HepG2 (cell line): ENCODE measurements around the gene MEX3B. TPM values are rescaled to one million over a fixed set of nuclear protein-coding genes. Genes with fewer than 3 reads are reported as not detected.

Experiments
- ATAC-seq: fragments of 200-7000 bp; cut with Tn5 transposase; 3 replicates; pipeline ENCODE4 v1.9.1; 2020; ENCODE audit warnings: mild to moderate bottlenecking, moderate library complexity
- BruUV-seq: library from RNA; stranded (reverse); fragments of 400-500 nt; replicated peaks from 2 replicates; lab custom pipeline; 2021; lab: Mats Ljungman, UMichigan
- CTCF ChIA-PET: fragments of 300-600 bp; formaldehyde crosslinking; extraction: SDS; loops from one replicate; lab custom pipeline; 2021; ENCODE audit warnings: low total read pairs, inconsistent platforms, low intra/inter-chr PET ratio; lab: Yijun Ruan, JAX
- POLR2A ChIA-PET: fragments of 350-600 bp; sonication (Branson Sonifier 250); formaldehyde crosslinking; loops from one replicate; lab custom pipeline; 2020; ENCODE audit warnings: antibody characterized with exemption, inconsistent platforms; lab: Yijun Ruan, JAX
- DNase-seq: peaks from one replicate; pipeline ENCODE4 v3.0.0-alpha.2; 2015; ENCODE audit warnings: low spot score
- FAIRE-seq: peaks from 3 replicates; lab custom pipeline; 2011; peaks lifted over from hg19 to GRCh38; lab: Jason Lieb, UNC
- H2AFZ ChIP-seq: one replicate; pipeline ENCODE4 v1.6.1; 2011; ENCODE audit warnings: low read length, inconsistent platforms
- H3K27ac ChIP-seq: fragments of 300-600 bp; 3 replicates; pipeline ENCODE4 v1.8.0; 2011; ENCODE audit warnings: mixed run types, mild to moderate bottlenecking, mixed read lengths, low read length, inconsistent platforms; ENCODE audit not compliant: insufficient read depth; ENCODE audit errors: extremely low read length
- H3K27me3 ChIP-seq, 2 experiments: fragments of 200-600 bp in 1 of 2; 2 replicates in 1 of 2; 3 replicates in 1 of 2; pipeline versions ENCODE4 v1.6.0 to v1.8.0; 2011; ENCODE audit warnings: low read length in 2 of 2, mild to moderate bottlenecking in 2 of 2, moderate library complexity in 2 of 2, inconsistent platforms in 1 of 2; ENCODE audit not compliant: insufficient read depth in 2 of 2, control insufficient read depth in 1 of 2
- H3K36me3 ChIP-seq, 2 experiments: fragments of 200-600 bp in 1 of 2; replicated peaks in 1 of 2; 2 replicates in 1 of 2; 3 replicates in 1 of 2; pipeline versions ENCODE4 v1.5.1 to v1.8.0; 2011; ENCODE audit warnings: low read length in 2 of 2, inconsistent platforms in 1 of 2; ENCODE audit not compliant: insufficient read depth in 2 of 2, control insufficient read depth in 1 of 2
- H3K4me1 ChIP-seq: 2 replicates; pipeline ENCODE4 v1.5.1; 2012; ENCODE audit warnings: low read length, inconsistent platforms; ENCODE audit not compliant: insufficient read depth
- H3K4me2 ChIP-seq: 2 replicates; pipeline ENCODE4 v1.6.0; 2011; ENCODE audit warnings: low read depth, low read length, inconsistent platforms
- H3K4me3 ChIP-seq, 3 experiments: fragments of 200-600 bp in 1 of 3; sonication (generic), shearing (Covaris generic) in 1 of 3; replicated peaks in 1 of 3; 2 replicates each; pipeline ENCODE4 v1.5.1; 2011 to 2016; ENCODE audit warnings: low read length in 3 of 3, inconsistent platforms in 2 of 3, low read depth in 2 of 3, mild to moderate bottlenecking in 2 of 3, control low read depth in 1 of 3, mixed read lengths in 1 of 3; ENCODE audit not compliant: insufficient read depth in 1 of 3
- H3K79me2 ChIP-seq: one replicate; pipeline ENCODE4 v1.6.1; 2011; ENCODE audit warnings: low read length, inconsistent platforms; ENCODE audit not compliant: insufficient read depth
- H3K9ac ChIP-seq: 2 replicates; pipeline ENCODE4 v1.6.0; 2011; ENCODE audit warnings: mild to moderate bottlenecking, low read depth, low read length, inconsistent platforms; ENCODE audit not compliant: insufficient read depth
- H3K9me3 ChIP-seq: 2 replicates; pipeline ENCODE4 v1.5.1; 2012; ENCODE audit warnings: mild to moderate bottlenecking, low read length
- H4K20me1 ChIP-seq: 2 replicates; pipeline ENCODE4 v1.6.0; 2011; ENCODE audit warnings: inconsistent platforms, mild to moderate bottlenecking, low read length, moderate library complexity; ENCODE audit not compliant: insufficient read depth
- ARNT2 ChIP-seq: sonication (generic); formaldehyde crosslinking; IDR thresholded peaks from 2 replicates; pipeline ENCODE4 v1.8.0; 2022; ENCODE audit warnings: mild to moderate bottlenecking, low read depth, missing genetic modification reagents, moderate library complexity
- ESRRA ChIP-seq: sonication (generic); formaldehyde crosslinking; IDR thresholded peaks from 2 replicates; pipeline ENCODE4 v1.5.1; 2020; ENCODE audit warnings: mild to moderate bottlenecking, low read depth, missing genetic modification reagents
- KLF16 ChIP-seq, 2 experiments: sonication (generic) in 1 of 2; formaldehyde crosslinking in 1 of 2; IDR thresholded peaks; 2 replicates each; pipeline versions ENCODE4 v1.6.1 to v1.8.0; 2016 to 2023; ENCODE audit warnings: missing genetic modification reagents in 2 of 2, missing compliant biosample characterization in 1 of 2
- NFIC ChIP-seq: IDR thresholded peaks from 2 replicates; pipeline ENCODE4 v1.6.1; 2012; ENCODE audit warnings: mild to moderate bottlenecking, low read length, inconsistent platforms
- PCBP1 ChIP-seq: fragments of 200-400 bp; formaldehyde crosslinking; IDR thresholded peaks from 2 replicates; pipeline ENCODE4 v1.6.1; 2017; ENCODE audit warnings: mild to moderate bottlenecking, low read depth, low read length, borderline replicate concordance
- ZNF430 ChIP-seq: sonication (generic); formaldehyde crosslinking; IDR thresholded peaks from 2 replicates; pipeline ENCODE4 v1.9.0; 2021; ENCODE audit warnings: mild to moderate bottlenecking, missing genetic modification reagents
- ZNF510 ChIP-seq: sonication (generic); formaldehyde crosslinking; IDR thresholded peaks from 2 replicates; pipeline ENCODE4 v1.4.0; 2020; ENCODE audit warnings: low read depth, mild to moderate bottlenecking, missing genetic modification reagents
- ZNF773 ChIP-seq: sonication (generic); formaldehyde crosslinking; IDR thresholded peaks from 2 replicates; pipeline ENCODE4 v1.4.0; 2020; ENCODE audit warnings: missing genetic modification reagents, borderline replicate concordance
- ZNF781 ChIP-seq: sonication (generic); formaldehyde crosslinking; IDR thresholded peaks from 2 replicates; pipeline ENCODE4 v1.5.1; 2020; ENCODE audit warnings: borderline replicate concordance, mild to moderate bottlenecking, missing genetic modification reagents; ENCODE audit errors: not compliant biosample characterization
- WGBS: methylation state at CpG from one replicate; pipeline ENCODE4 v1.1.6; 2017; ENCODE audit warnings: low lambda C conversion rate; 5-methylcytosine and 5-hydroxymethylcytosine counted together
- in situ Hi-C: cut with HindIII; loops from 2 replicates; pipeline ENCODE4 v1.10.0; 2017; ENCODE audit warnings: low pct_unique_long_range_greater_than_20kb; ENCODE audit not compliant: extremely low pct_ligation_motif_present
- intact Hi-C: fragments of 100-400 bp; cut with micrococcal nuclease; formaldehyde crosslinking; loops from one replicate; pipeline ENCODE4 v1.10.0; 2022; ENCODE audit not compliant: unreplicated experiment
- polyA plus RNA-seq, 8 experiments: library from polyadenylated mRNA; depleted of rRNA in 3 of 8; stranded (reverse) in 7 of 8; unstranded in 1 of 8; fragments of >200 nt; fragmentation: Illumina TruSeq in 4 of 8; extraction: Trizol in 4 of 8; gene quantifications; 2 replicates each; pipeline versions ENCODE4 v1.2.1 to v1.2.3, GENCODE V29; 2011 to 2016; ENCODE audit warnings: low read depth in 4 of 8, missing spikeins in 1 of 8, mixed read lengths in 1 of 8; ENCODE audit not compliant: insufficient read depth in 1 of 8
- total RNA-seq, 5 experiments: library from RNA; depleted of rRNA; stranded (reverse); fragments of >200 nt; fragmentation: Illumina TruSeq; extraction: Trizol; gene quantifications; 2 replicates each; pipeline ENCODE4 v1.2.3, GENCODE V29; 2016; ENCODE audit warnings: low read depth in 1 of 5
- TF ChIP-seq, protein P1 (sequence below): sonication (generic); formaldehyde crosslinking; IDR thresholded peaks from 2 replicates; pipeline ENCODE4 v1.4.0; 2020; ENCODE audit warnings: missing genetic modification reagents

Gene MEX3B
- total and polyA plus RNA-seq, 2 of the 13 experiments (the other 11 are each of a cell fraction or from before 2014, with no cell fraction given) = 0.48 to 0.62 TPM

DNA sequence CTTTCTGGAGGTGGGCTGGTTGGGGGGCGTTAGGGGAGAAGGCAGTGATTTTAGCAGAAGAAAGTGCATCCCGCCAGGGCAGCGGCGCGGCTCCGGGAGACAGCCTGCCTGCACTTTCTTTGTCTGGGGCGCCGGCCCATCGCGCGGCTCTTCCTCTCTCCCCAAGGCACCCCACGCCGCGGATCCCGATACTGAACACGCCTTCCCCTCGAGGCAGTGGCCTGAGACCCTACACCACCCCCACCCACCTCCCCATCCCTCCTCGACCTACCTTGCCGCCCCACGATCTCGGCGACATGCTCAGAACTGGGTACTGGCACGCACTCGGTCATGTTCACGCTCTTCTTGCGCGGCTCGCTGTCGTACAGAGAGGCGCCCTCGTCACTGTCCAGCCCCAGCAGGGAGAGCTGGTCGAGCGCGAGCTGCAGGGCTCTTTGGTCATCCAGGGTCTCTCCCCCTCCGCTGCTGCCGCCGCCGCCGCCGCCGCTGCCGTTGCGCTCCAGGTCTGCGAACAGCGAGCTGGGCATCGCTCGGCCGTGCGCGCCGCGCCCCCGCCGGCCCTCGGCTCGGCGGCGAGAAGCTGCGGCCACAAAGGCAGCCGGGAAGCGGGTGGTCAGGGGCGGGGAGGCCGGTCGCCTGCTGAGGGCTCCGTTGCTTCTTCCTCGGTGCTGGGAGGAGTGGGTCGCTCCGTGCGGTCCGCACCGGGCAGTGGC lies 483 bp downstream of the MEX3B start (continued):
- 0 out of 2 replicates have a peak, but pooled peaks have one; percentile 11 for TF ChIP-seq ARNT2 (CRISPR knock-in tag)

DNA sequence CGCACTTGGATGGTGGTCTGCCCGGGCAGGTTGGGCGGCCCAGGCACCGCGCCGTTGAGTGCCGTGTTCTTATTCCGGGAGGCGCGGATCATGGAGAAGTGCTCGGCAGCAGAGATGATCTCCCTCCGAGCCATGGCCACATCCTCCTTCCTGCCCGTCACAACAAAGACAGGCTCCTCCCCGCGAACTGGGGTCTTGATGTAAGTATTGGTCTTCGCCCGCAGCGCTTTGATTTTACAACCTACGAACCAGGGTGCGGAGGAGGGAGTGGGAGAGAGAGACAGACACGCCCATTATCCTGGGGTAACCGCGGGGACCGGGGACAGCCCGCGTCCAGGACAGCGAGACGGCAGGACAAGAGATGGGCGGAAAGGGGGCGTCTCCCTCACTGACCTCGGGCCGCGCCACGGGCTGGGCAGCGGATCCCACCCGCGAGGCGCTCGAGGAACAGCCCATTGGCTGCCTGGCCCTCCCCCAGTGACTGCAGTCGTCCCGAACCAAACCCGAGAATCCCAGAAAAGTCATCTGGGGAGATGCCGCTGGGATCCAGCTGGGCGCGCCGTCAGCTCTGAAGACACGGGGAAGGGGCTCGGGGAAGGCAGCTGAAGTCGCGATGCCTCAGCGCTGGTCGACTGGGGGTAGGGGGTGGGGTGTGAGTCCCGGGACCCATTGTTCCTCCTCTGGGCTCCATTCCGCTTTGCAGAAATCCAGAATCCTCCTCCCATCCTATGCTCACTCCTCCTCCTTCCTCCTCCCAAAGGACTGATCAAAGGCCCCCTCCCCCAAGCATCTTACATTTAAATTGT lies 1.2 kb downstream of the MEX3B start:
- in situ Hi-C loops (no loop called here), intact Hi-C loops (no loop called here)
- Histone ChIP-seq H3K27me3 (peaks cover 2 to 21% of the 10 kb centered on the region in 2 experiments; a peak in 4 of 5 replicates), H3K79me2 (no peaks in the 10 kb centered on the region), H3K4me3 (peak overlapping the region; percentile 63 to 80 (median 80); a peak in 5 of 6 replicates), H3K4me2 (peak overlapping the region; percentile 87), H4K20me1 (no peaks in the 10 kb centered on the region), H2AFZ (no peak overlapping the region), H3K4me1 (peaks cover 20% of the 10 kb centered on the region), H3K9ac (no peak overlapping the region), H3K27ac (no peak overlapping the region), H3K9me3 (no peaks in the 10 kb centered on the region), H3K36me3 (no peaks in the 10 kb centered on the region)
- TF ChIP-seq PCBP1 = no peak
- no peak for TF ChIP-seq NFIC
- TF ChIP-seq KLF16 (CRISPR knock-in tag; IDR thresholded peaks at IDR 0.05) = no peak
- TF ChIP-seq, protein P1, sequence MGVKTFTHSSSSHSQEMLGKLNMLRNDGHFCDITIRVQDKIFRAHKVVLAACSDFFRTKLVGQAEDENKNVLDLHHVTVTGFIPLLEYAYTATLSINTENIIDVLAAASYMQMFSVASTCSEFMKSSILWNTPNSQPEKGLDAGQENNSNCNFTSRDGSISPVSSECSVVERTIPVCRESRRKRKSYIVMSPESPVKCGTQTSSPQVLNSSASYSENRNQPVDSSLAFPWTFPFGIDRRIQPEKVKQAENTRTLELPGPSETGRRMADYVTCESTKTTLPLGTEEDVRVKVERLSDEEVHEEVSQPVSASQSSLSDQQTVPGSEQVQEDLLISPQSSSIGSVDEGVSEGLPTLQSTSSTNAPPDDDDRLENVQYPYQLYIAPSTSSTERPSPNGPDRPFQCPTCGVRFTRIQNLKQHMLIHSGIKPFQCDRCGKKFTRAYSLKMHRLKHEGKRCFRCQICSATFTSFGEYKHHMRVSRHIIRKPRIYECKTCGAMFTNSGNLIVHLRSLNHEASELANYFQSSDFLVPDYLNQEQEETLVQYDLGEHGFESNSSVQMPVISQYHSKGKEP (CRISPR knock-in tag) = no peak
- TF ChIP-seq ESRRA (CRISPR knock-in tag) = no peak
- TF ChIP-seq ZNF430 (CRISPR knock-in tag) = no peak
- no peak for TF ChIP-seq ZNF781 (CRISPR knock-in tag)
- TF ChIP-seq ZNF773 (CRISPR knock-in tag) = no peak
- TF ChIP-seq ZNF510 = no peak
- no peak for FAIRE-seq
- CTCF ChIA-PET = no interaction called here
- 89% methylated on average over 41 of the region's 54 CpGs for WGBS
- POLR2A ChIA-PET = interaction anchor here (1.1 kb wide), 1 partner anchor 16 kb away, joined by 3 read pairs; no protein-coding TSS in a partner anchor
- no peak for DNase-seq
- ATAC-seq = no peak
- no TSS peak for BruUV-seq
